Lung (tissue), 12 donors: ENCODE data around the gene CIDEA. TPM values are rescaled to one million over a fixed set of nuclear protein-coding genes. Genes with fewer than 3 reads are reported as not detected.

Experiments
- ATAC-seq: fragments of 200-7000 bp; cut with Tn5 transposase; one replicate; pipeline ENCODE4 v1.9.1; 2020; ENCODE audit warnings: moderate number of reproducible peaks; ENCODE audit not compliant: insufficient read depth, low FRiP score
- DNase-seq, 3 donors: peaks; one replicate each; pipeline ENCODE4 v3.0.0-alpha.2; 2013 to 2017
- H3K27ac ChIP-seq, 2 donors: one replicate each; pipeline ENCODE4 v1.5.1; 2013; ENCODE audit warnings: mild to moderate bottlenecking in 2 of 2, moderate library complexity in 2 of 2, control low read depth in 1 of 2, inconsistent platforms in 1 of 2, low read depth in 1 of 2, low read length in 1 of 2
- H3K27me3 ChIP-seq, 3 donors: one replicate each; pipeline ENCODE4 v1.5.1; 2013; ENCODE audit warnings: low read length in 2 of 3; ENCODE audit not compliant: control insufficient read depth in 3 of 3, insufficient read depth in 3 of 3
- H3K36me3 ChIP-seq, 4 donors: one replicate each; pipeline ENCODE4 v1.5.1; 2013; ENCODE audit warnings: low read length in 4 of 4, mild to moderate bottlenecking in 1 of 4, moderate library complexity in 1 of 4; ENCODE audit not compliant: control insufficient read depth in 4 of 4, insufficient read depth in 4 of 4
- H3K4me1 ChIP-seq, 5 donors: one replicate each; pipeline ENCODE4 v1.5.1; 2013; ENCODE audit warnings: low read length in 5 of 5, mild to moderate bottlenecking in 2 of 5, moderate library complexity in 1 of 5; ENCODE audit not compliant: control insufficient read depth in 5 of 5, insufficient read depth in 5 of 5
- H3K4me3 ChIP-seq: one replicate; pipeline ENCODE4 v1.5.1; 2013; ENCODE audit warnings: mild to moderate bottlenecking, control low read depth, moderate library complexity
- H3K9ac ChIP-seq, 2 donors: one replicate each; pipeline ENCODE4 v1.5.1; 2013; ENCODE audit warnings: low read length in 2 of 2, control low read depth in 1 of 2; ENCODE audit not compliant: insufficient read depth in 1 of 2
- H3K9me3 ChIP-seq, 4 donors: one replicate each; pipeline ENCODE4 v1.5.1; 2013; ENCODE audit warnings: low read length in 3 of 4, mild to moderate bottlenecking in 1 of 4, moderate library complexity in 1 of 4; ENCODE audit not compliant: control insufficient read depth in 4 of 4, insufficient read depth in 3 of 4
- CTCF ChIP-seq: IDR thresholded peaks from 2 replicates; pipeline ENCODE4 v1.5.1; 2012; ENCODE audit warnings: mild to moderate bottlenecking; ENCODE audit errors: control extremely low read depth, extremely low read depth
- WGBS, 2 donors: extraction: QIAGEN DNeasy Blood & Tissue Kit; methylation state at CpG; one replicate each; pipeline ENCODE4 v1.1.7; 2013; 5-methylcytosine and 5-hydroxymethylcytosine counted together
- polyA plus RNA-seq, 2 donors: library from polyadenylated mRNA; stranded (reverse); fragments of 200-250 nt; gene quantifications; one replicate each; pipeline ENCODE4 v1.2.1, GENCODE V29; 2013
- total RNA-seq, 2 donors: library from RNA; depleted of rRNA in 1 of 2; stranded (reverse); fragments of >200 nt in 1 of 2; gene quantifications; one replicate each; pipeline ENCODE4 v1.2.1, GENCODE V29; 2014 to 2021
- donor health status: control.
- donor health status: control.
- donor health status: Bipolar disorder and iron deficiency.
- donor health status: healthy.
- donor health status: DM: yes; HTN: yes; CAD: no.

The CIDEA gene
- total and polyA plus RNA-seq, 4 donors = 1.2 TPM; not detected in 3

- H3K4me1 ChIP-seq = peaks cover 0 to 25% (median 5%) of the 10 kb centered on the region in 5 donors
- TF ChIP-seq CTCF = no peak
- H3K9ac ChIP-seq = no peak overlapping the region
- WGBS, 2 donors = 88 to 90% methylated on average over 9 of the region's 9 CpGs
- no peaks in the 10 kb centered on the region for H3K36me3 ChIP-seq
- ATAC-seq = no peak
- DNase-seq = no peak
- H3K9me3 ChIP-seq = no peaks in the 10 kb centered on the region
- no peak overlapping the region for H3K27ac ChIP-seq
- H3K27me3 ChIP-seq = peaks cover 0 to 17% (median 6%) of the 10 kb centered on the region in 3 donors
- H3K4me3 ChIP-seq = no peak overlapping the region
These were observed 28.4 kb downstream of the CIDEA start for GRCh38 chr18:12282442-12283039.

- Histone ChIP-seq H3K9ac (no peak overlapping the region), H3K27ac (peak overlapping the region in 1 of 2 donors; percentile 28), H3K4me3 (no peak overlapping the region), H3K27me3 (peaks cover 0 to 23% (median 13%) of the 10 kb centered on the region in 3 donors), H3K36me3 (no peaks in the 10 kb centered on the region), H3K4me1 (peaks cover 0 to 30% (median 6%) of the 10 kb centered on the region in 5 donors), H3K9me3 (no peaks in the 10 kb centered on the region)
- DNase-seq (no peak), ATAC-seq (no peak)
- 66 to 78% methylated on average over 6 of the region's 6 CpGs for WGBS, 2 donors
- TF ChIP-seq CTCF = no peak
These were observed 29.1 kb downstream of the CIDEA start for GRCh38 chr18:12283256-12283655.

- no peak for DNase-seq
- Histone ChIP-seq H3K27ac (no peak overlapping the region), H3K9me3 (no peaks in the 10 kb centered on the region), H3K4me1 (peaks cover 0 to 30% (median 4%) of the 10 kb centered on the region in 5 donors), H3K27me3 (peaks cover 0 to 27% (median 17%) of the 10 kb centered on the region in 3 donors), H3K9ac (no peak overlapping the region), H3K36me3 (no peaks in the 10 kb centered on the region), H3K4me3 (no peak overlapping the region)
- WGBS, 2 donors = 61 to 70% methylated on average over 1 of the region's 1 CpG
- no peak for TF ChIP-seq CTCF
- ATAC-seq = no peak
These were observed 29.5 kb downstream of the CIDEA start for GRCh38 chr18:12283666-12284065.
